A549 (cell line): ENCODE data around the gene ITPRIP. TPM values are rescaled to one million over a fixed set of nuclear protein-coding genes. Genes with fewer than 3 reads are reported as not detected.
A peak's percentile ranks its signal among the peaks of the same experiment; 100 is the strongest.

Experiments used
- ATAC-seq, 2 experiments: fragments of 200-7000 bp in 1 of 2; fragments of >200 bp in 1 of 2; cut with Nextera tagmentation in 1 of 2; cut with Tn5 transposase in 1 of 2; 3 replicates each; pipeline versions ENCODE4 v1.8.0 to v1.9.1; 2018 to 2020; ENCODE audit warnings: mild to moderate bottlenecking in 1 of 2, moderate library complexity in 1 of 2
- CTCF ChIA-PET: fragments of 300-600 bp; sonication (Branson Sonifier 250); formaldehyde crosslinking; extraction: SDS; loops from one replicate; lab custom pipeline; 2021; ENCODE audit warnings: antibody characterized with exemption, inconsistent platforms; lab: Yijun Ruan, JAX
- POLR2A ChIA-PET: fragments of 350-600 bp; formaldehyde crosslinking; extraction: SDS; loops from one replicate; lab custom pipeline; 2021; ENCODE audit warnings: antibody characterized with exemption, inconsistent platforms; lab: Yijun Ruan, JAX
- DNase-seq, 2 experiments: peaks; one replicate each; pipeline versions ENCODE4 v3.0.0 to v3.0.0-alpha.2; 2011 to 2016; ENCODE audit warnings: low read depth in 1 of 2, low spot score in 1 of 2
- FAIRE-seq: peaks from 2 replicates; lab custom pipeline; 2011; peaks lifted over from hg19 to GRCh38; lab: Jason Lieb, UNC
- H3K27ac ChIP-seq, 2 experiments: fragments of >200 bp; sonication (Bioruptor Twin); formaldehyde crosslinking; 3 replicates each; pipeline ENCODE4 v1.5.1; 2016 to 2017
- H3K4me1 ChIP-seq: fragments of >200 bp; sonication (Bioruptor Twin); formaldehyde crosslinking; 3 replicates; pipeline ENCODE4 v1.6.1; 2016
- H3K4me2 ChIP-seq: fragments of >200 bp; sonication (Bioruptor Twin); formaldehyde crosslinking; 3 replicates; pipeline ENCODE4 v1.6.1; 2016
- H3K4me3 ChIP-seq: fragments of >200 bp; sonication (Bioruptor Twin); formaldehyde crosslinking; 3 replicates; pipeline ENCODE4 v1.5.1; 2016
- H3K9me3 ChIP-seq: fragments of >200 bp; sonication (Bioruptor Twin); formaldehyde crosslinking; 3 replicates; pipeline ENCODE4 v1.6.1; 2016
- BHLHE40 ChIP-seq: IDR thresholded peaks from 2 replicates; pipeline ENCODE4 v1.6.1; 2012; ENCODE audit warnings: low read depth, low read length, inconsistent platforms
- CBX2 ChIP-seq: fragments of 200-600 bp; sonication (generic); IDR thresholded peaks from 2 replicates; pipeline ENCODE4 v1.6.1; 2016; ENCODE audit warnings: low read depth, mild to moderate bottlenecking, borderline replicate concordance
- CEBPB ChIP-seq, 2 experiments: fragments of >200 bp in 1 of 2; sonication (Bioruptor Twin) in 1 of 2; formaldehyde crosslinking in 1 of 2; IDR thresholded peaks; 2 replicates each; pipeline ENCODE4 v1.6.1; 2012 to 2016
- CHD2 ChIP-seq: fragments of 150-350 bp; IDR thresholded peaks from 2 replicates; pipeline ENCODE4 v1.6.1; 2014; ENCODE audit warnings: low read length; ENCODE audit not compliant: partially characterized antibody
- E2F6 ChIP-seq: IDR thresholded peaks from 2 replicates; pipeline ENCODE4 v1.6.1; 2012; ENCODE audit warnings: low read depth, borderline replicate concordance
- HDAC2 ChIP-seq: fragments of 200-600 bp; sonication (generic); IDR thresholded peaks from 2 replicates; pipeline ENCODE4 v1.6.1; 2016
- HES2 ChIP-seq: fragments of >200 bp; sonication (Bioruptor Twin); formaldehyde crosslinking; IDR thresholded peaks from 2 replicates; pipeline ENCODE4 v1.6.1; 2016
- HOXA7 ChIP-seq: fragments of 250-450 bp; sonication (Bioruptor Pico); IDR thresholded peaks from 2 replicates; pipeline ENCODE4 v1.5.0; 2020; ENCODE audit warnings: mild to moderate bottlenecking, moderate library complexity
- HOXB13 ChIP-seq: fragments of 250-450 bp; sonication (Bioruptor Pico); IDR thresholded peaks from 2 replicates; pipeline ENCODE4 v1.5.0; 2020; ENCODE audit warnings: low read depth, mild to moderate bottlenecking, moderate library complexity
- HOXB5 ChIP-seq: fragments of 250-450 bp; sonication (Bioruptor Pico); IDR thresholded peaks from 2 replicates; pipeline ENCODE4 v1.5.0; 2020; ENCODE audit warnings: mild to moderate bottlenecking, moderate library complexity
- JUN ChIP-seq, 2 experiments: fragments of >200 bp; sonication (Bioruptor Twin); formaldehyde crosslinking; IDR thresholded peaks; 2 replicates in 1 of 2; 3 replicates in 1 of 2; pipeline ENCODE4 v1.6.1; 2016 to 2017
- MAFK ChIP-seq: fragments of 450-650 bp; IDR thresholded peaks from 2 replicates; pipeline ENCODE4 v1.6.1; 2014; ENCODE audit not compliant: partially characterized antibody
- MYC ChIP-seq: IDR thresholded peaks from 2 replicates; pipeline ENCODE4 v1.6.1; 2012; ENCODE audit warnings: mild to moderate bottlenecking, inconsistent platforms, low read length, improper control_type of control experiment, borderline replicate concordance
- NR3C1 ChIP-seq: fragments of >200 bp; sonication (Bioruptor Twin); formaldehyde crosslinking; IDR thresholded peaks from 3 replicates; pipeline ENCODE4 v1.6.1; 2017
- PBX3 ChIP-seq: IDR thresholded peaks from 2 replicates; pipeline ENCODE4 v1.6.1; 2012
- POLR2A ChIP-seq: IDR thresholded peaks from 2 replicates; pipeline ENCODE4 v1.6.1; 2012; ENCODE audit warnings: mild to moderate bottlenecking, low read length
- POLR2AphosphoS2 ChIP-seq: conservative IDR thresholded peaks from 2 replicates; pipeline ENCODE4 v1.6.1; 2012; ENCODE audit warnings: low read length, improper control_type of control experiment, inconsistent platforms
- RCOR1 ChIP-seq: fragments of 150-350 bp; IDR thresholded peaks from 2 replicates; pipeline ENCODE4 v1.6.1; 2014; ENCODE audit warnings: antibody characterized with exemption, low read length, low read depth
- REST ChIP-seq: fragments of 200-600 bp; sonication (generic); IDR thresholded peaks from 2 replicates; pipeline ENCODE4 v1.6.1; 2016; ENCODE audit warnings: antibody characterized with exemption, mild to moderate bottlenecking, moderate library complexity
- RNF2 ChIP-seq: fragments of 200-600 bp; sonication (generic); IDR thresholded peaks from 2 replicates; pipeline ENCODE4 v1.6.1; 2016; ENCODE audit warnings: low read depth, mild to moderate bottlenecking, antibody characterized with exemption, moderate library complexity, borderline replicate concordance
- USF2 ChIP-seq: fragments of 450-650 bp; IDR thresholded peaks from 2 replicates; pipeline ENCODE4 v1.6.1; 2014; ENCODE audit warnings: antibody characterized with exemption
- ZSCAN20 ChIP-seq: fragments of 250-450 bp; sonication (Bioruptor Pico); IDR thresholded peaks from 2 replicates; pipeline ENCODE4 v1.8.0; 2022; ENCODE audit warnings: mild to moderate bottlenecking, moderate library complexity
- WGBS: methylation state at CpG from one replicate; pipeline ENCODE4 v1.1.6; 2017; ENCODE audit errors: missing lambda C conversion rate; 5-methylcytosine and 5-hydroxymethylcytosine counted together
- polyA plus RNA-seq, 4 experiments: library from polyadenylated mRNA; depleted of rRNA in 3 of 4; stranded (reverse); fragments of >200 nt; fragmentation: RNase III in 1 of 4; extraction: RNeasy Plus Mini Kit Qiagen cat#74134 plus additional on column Dnase treatment in 1 of 4; gene quantifications; 2 replicates in 3 of 4; 3 replicates in 1 of 4; pipeline ENCODE4 v1.2.3, GENCODE V29; 2011 to 2017

Gene ITPRIP
- polyA plus RNA-seq, 2 of the 4 experiments (the other 2 are of a cell fraction): 14.8 to 21.0 TPM

- peak overlapping the region; percentile 93 to 97 for H3K27ac ChIP-seq
- TF ChIP-seq CHD2 (no peak), POLR2A (no peak), POLR2AphosphoS2 (no peak), MYC (no peak), BHLHE40 (no peak), HDAC2 (no peak), HOXA7 (CRISPR knock-in tag) (no peak)
- TF ChIP-seq, all 56 proteins: peak for 0
- no peak for FAIRE-seq
- WGBS: 34% methylated on average over 18 of the region's 20 CpGs
- Histone ChIP-seq H3K4me2 (peak overlapping the region; percentile 72), H3K9me3 (no peaks in the 10 kb centered on the region), H3K4me3 (peak overlapping the region; percentile 33; the same call in 2 of the 3 replicates), H3K4me1 (peaks cover 66% of the 10 kb centered on the region)
- CTCF ChIA-PET: interaction anchor here (1.3 to 5.9 kb wide), 4 partner anchors 21 to 36 kb away, joined by 3 to 45 read pairs (median 25); partner anchors contain the start of gene CFAP58
- DNase-seq: peak in 1 of 2 experiments; percentile 35
- ATAC-seq: peak in 1 of 2 experiments; percentile 14; a peak in 3 of 6 replicates
- POLR2A ChIA-PET: no interaction called here
Observed at GRCh38 chr10:104327745-104328645, 10.3 kb downstream of the ITPRIP start.

- ATAC-seq: no peak
- no peak for TF ChIP-seq CHD2
- TF ChIP-seq HOXB5 (CRISPR knock-in tag): no peak
- TF ChIP-seq CEBPB (IDR thresholded peaks at IDR 0.05): no peak
- TF ChIP-seq ZSCAN20: no peak
- no peak for TF ChIP-seq REST
- DNase-seq: no peak
- peak overlapping the region; percentile 93 to 97 for H3K27ac ChIP-seq
- WGBS: 96% methylated on average over 9 of the region's 9 CpGs
- H3K4me2 ChIP-seq: peak overlapping the region; percentile 72
- H3K9me3 ChIP-seq: no peaks in the 10 kb centered on the region
- no peak overlapping the region; the same call in 2 of the 3 replicates for H3K4me3 ChIP-seq
- no peak for FAIRE-seq
- POLR2A ChIA-PET: no interaction called here
- CTCF ChIA-PET: interaction anchor here (1.2 to 5.9 kb wide), 5 partner anchors 21 to 52 kb away, joined by 3 to 45 read pairs (median 19); partner anchors contain the start of gene CFAP58
- peaks cover 61% of the 10 kb centered on the region for H3K4me1 ChIP-seq
Observed at GRCh38 chr10:104326991-104327610, 11.2 kb downstream of the ITPRIP start.

GRCh38 chr10:104325436-104326435, 12.5 kb downstream of the ITPRIP start:
- FAIRE-seq (no peak), ATAC-seq (no peak), DNase-seq (no peak)
- no peak overlapping the region for H3K4me3 ChIP-seq
- no peak overlapping the region for H3K4me2 ChIP-seq
- 94% methylated on average over 22 of the region's 28 CpGs for WGBS
- no peaks in the 10 kb centered on the region for H3K9me3 ChIP-seq
- peaks cover 51% of the 10 kb centered on the region for H3K4me1 ChIP-seq
- CTCF ChIA-PET: interaction anchor here (0.9 to 5.9 kb wide), 6 partner anchors 12 to 51 kb away, joined by 3 to 45 read pairs (median 15); no protein-coding TSS in a partner anchor
- POLR2A ChIA-PET: no interaction called here
- H3K27ac ChIP-seq: peak overlapping the region in 1 of 2 experiments; percentile 97; a peak in 3 of 6 replicates
- no peak for TF ChIP-seq USF2
- no peak for TF ChIP-seq HES2
- no peak for TF ChIP-seq HDAC2
- TF ChIP-seq E2F6: no peak
- no peak for TF ChIP-seq PBX3
- no peak for TF ChIP-seq CBX2
- TF ChIP-seq JUN (IDR thresholded peaks at IDR 0.05): no peak
- no peak for TF ChIP-seq MAFK
- no peak for TF ChIP-seq RCOR1
- TF ChIP-seq NR3C1: no peak
- no peak for TF ChIP-seq RNF2
- no peak for TF ChIP-seq POLR2AphosphoS2
- TF ChIP-seq HOXB13 (CRISPR knock-in tag): no peak
- no peak for TF ChIP-seq CEBPB (IDR thresholded peaks at IDR 0.05)
